ENCODE measurements around the gene APOL1.
"Not testable (repeated sequence)": the region's sequence is repeated elsewhere in the genome, so short reads cannot be mapped to it uniquely, and the experiment has no call there.

DNA sequence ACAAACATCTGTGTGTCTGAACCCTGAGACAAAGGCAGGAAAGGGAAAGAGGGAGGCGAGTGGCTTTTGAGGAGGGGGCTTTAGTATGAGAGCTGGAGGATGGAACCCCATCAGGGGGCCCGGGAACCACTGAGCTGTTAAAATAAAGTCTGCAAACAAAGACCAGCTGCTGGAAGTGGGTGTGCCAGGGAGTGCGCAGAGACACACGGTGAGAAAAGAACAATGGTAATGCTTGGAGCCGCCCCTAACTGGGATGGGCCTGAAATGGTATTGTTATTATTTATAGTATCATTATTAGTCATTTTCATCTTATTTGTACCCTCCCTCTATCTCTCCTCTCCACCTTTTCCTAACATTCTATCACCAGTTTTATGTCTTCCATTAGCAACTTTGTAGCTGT lies 2.6 kb downstream of the APOL1 start:
- TF ChIP-seq, protein P1, sequence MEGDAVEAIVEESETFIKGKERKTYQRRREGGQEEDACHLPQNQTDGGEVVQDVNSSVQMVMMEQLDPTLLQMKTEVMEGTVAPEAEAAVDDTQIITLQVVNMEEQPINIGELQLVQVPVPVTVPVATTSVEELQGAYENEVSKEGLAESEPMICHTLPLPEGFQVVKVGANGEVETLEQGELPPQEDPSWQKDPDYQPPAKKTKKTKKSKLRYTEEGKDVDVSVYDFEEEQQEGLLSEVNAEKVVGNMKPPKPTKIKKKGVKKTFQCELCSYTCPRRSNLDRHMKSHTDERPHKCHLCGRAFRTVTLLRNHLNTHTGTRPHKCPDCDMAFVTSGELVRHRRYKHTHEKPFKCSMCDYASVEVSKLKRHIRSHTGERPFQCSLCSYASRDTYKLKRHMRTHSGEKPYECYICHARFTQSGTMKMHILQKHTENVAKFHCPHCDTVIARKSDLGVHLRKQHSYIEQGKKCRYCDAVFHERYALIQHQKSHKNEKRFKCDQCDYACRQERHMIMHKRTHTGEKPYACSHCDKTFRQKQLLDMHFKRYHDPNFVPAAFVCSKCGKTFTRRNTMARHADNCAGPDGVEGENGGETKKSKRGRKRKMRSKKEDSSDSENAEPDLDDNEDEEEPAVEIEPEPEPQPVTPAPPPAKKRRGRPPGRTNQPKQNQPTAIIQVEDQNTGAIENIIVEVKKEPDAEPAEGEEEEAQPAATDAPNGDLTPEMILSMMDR (IDR thresholded peaks at IDR 0.05): not testable (repeated sequence)
- not testable (repeated sequence) for TF ChIP-seq POLR2A (IDR thresholded peaks at IDR 0.05)

Measured in right lobe of liver (tissue), 4 donors.